Renal cortex interstitium (tissue), 11 donors: ENCODE results near the gene GLI2. TPM values are rescaled to one million over a fixed set of nuclear protein-coding genes. Genes with fewer than 3 reads are reported as not detected.
A peak's percentile ranks its signal among the peaks of the same experiment; 100 is the strongest.

Experiments
- DNase-seq, 11 donors: peaks; one replicate each; pipeline ENCODE4 v3.0.0-alpha.2; 2013; ENCODE audit warnings: low read depth in 9 of 11, low spot score in 4 of 11; ENCODE audit errors: extremely low read depth in 1 of 11
- polyA plus RNA-seq, 3 donors: library from polyadenylated mRNA; unstranded; fragments of 120-200 nt; gene quantifications; one replicate each; pipeline ENCODE4 v1.2.1, GENCODE V29; 2013; ENCODE audit not compliant: insufficient read length in 3 of 3

GLI2 gene
- polyA plus RNA-seq, 3 donors = 11.2 to 16.3 (median 12.8) TPM

DNA sequence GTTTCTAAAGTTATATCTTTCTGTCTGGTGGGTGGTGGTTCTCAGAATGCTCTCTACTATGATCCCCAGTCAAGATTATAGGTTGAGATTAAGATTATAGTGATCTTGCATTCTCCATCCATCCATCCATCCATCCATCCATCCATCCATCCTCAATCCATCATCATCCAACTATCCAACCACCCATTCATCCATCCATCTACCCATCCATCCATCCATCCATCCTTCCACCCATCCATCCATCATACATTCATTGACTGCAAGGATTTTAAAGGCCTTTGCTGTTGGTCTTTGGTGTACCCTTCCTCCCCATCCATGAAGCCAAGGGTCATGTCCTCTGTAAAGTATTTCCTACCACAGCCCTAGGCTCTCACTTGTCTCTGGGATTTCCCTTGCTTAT is 13.1 kb downstream of the GLI2 start:
- DNase-seq = no peak

DNA sequence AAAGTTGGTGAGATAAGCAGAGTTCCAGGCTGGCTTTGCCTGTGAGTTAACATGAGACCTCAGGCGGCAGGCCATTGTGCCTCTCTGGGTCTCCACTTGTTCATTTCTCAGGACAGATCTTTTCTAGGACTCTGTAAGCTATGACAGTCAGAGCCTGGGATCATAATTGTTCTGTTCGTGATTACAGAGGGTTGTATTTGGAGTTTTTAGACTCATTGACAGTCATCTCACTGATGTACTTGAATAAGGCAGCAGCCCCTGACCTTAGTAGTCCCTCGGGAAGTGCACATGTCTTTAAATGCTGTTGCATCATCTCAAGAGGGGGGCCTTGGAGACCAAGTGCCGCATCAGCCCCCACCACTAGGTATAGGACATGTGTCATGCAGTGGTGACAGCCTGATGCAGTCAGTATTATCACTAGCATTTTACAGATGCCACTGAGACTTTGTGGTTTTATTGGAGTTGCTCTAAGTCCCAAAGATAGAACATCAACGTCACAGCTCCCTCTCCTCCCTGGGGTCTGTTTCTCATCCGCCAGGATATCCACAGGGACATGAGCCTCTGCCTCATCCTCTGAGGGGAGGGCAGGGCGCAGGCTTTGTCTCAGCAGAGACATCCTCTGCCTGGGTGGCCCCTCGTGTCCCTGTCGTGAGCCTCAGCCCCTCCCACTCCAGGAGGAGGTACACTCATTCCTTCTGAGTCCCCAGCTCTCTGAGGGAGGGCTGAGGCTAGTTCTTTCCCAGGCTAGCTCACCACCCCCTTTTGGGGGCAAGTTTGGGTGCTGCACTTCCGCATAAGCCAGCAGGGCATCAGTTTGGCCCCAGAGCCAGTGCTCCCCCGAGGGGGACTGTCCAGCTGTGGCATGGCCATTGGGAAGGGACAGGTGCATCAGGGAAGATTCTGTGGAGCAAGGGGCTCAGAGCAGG is 14.1 kb downstream of the GLI2 start:
- no peak for DNase-seq

DNA sequence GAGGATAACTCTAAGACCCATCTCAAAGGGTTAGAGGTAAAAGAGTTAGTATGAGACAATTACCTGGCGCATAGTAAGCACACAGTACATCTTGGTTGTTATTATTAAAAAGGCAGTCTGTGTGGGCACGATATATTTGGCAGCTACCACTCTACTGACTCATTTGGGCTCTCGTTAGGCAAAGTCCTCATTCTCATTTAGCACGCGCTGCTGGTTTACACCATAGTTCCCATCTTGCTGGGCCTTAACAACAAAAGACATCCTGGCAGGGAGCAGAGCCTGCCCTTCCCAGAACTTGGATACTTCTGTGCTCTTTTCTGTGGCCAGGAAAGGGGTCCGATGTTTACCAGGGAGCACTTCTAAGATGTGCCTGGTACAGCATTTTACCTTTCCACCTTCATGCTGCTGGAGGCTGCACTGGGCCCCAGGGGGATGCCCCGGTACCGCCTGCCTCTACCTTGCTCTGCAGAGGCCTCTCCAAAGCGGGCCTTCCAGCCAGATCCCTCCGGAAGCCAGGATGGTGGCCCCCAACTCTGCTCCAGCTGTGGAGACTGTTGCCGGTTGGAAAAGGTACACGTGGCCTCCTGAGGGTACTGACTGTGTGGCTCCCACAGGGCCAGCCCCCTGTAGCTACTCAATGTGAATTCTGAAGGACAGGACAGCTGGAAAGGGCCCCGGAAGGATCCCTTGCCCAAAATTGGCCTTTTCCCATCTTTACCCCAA is 15.0 kb downstream of the GLI2 start:
- DNase-seq = no peak

DNA sequence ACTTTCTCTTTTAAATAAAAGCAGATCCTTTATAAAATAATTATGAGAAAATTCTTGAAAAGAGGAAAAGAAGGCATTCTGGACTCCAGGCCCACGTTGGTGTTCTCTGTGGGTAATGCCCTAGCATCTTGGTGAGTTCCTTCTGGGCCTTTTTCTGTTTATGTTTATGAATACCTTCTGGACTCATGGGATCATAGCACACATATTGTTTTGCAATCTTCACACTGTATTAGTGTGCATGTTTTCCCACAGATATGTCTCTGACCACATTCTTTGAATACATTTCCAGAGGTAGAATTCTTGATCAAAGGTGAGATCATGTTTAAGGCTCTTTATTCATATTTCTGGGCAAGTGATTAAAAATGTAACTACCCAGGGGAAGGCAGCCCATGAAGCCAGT is 15.9 kb downstream of the GLI2 start:
- no peak for DNase-seq

DNA sequence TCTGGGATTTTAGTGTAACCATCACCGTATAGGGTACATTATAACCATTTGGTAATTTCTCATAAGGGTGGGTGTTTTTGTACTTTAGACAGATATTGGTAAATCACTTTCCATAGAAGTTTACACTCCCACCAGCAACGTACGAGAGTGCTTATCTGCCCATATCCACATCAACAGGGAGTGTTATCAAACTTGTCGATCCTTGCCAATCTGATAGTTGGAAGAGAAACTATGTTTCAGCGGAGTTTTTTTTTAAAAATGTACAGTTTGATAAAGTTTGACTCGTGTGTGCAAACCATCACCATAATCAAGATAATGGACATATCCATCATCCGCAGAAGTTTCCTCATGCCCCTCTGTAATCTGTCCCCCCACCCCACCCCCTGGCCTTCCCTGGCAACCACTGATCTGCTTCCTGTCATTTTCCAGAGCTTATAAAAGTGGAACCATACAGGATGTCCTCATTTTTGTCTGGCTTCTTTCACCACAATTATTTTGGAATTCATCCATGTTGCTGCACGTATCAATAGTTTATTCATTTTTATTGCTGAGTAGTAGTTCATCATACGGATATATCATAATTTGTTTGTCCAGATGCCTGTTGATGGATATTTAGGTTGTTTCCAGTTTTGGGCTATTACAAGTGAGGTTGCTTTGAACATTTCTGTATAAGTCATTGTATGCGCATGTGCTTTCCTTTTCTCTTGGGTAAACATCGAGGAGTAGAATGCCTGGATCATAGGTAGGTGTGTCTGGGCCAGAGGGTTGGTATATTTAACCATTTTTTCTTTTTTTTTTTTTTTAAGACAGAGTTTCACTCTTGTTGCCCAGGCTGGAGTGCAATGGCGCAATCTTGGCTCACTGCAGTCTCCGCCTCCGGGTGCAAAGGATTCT is 18.6 kb downstream of the GLI2 start:
- no peak for DNase-seq

DNA sequence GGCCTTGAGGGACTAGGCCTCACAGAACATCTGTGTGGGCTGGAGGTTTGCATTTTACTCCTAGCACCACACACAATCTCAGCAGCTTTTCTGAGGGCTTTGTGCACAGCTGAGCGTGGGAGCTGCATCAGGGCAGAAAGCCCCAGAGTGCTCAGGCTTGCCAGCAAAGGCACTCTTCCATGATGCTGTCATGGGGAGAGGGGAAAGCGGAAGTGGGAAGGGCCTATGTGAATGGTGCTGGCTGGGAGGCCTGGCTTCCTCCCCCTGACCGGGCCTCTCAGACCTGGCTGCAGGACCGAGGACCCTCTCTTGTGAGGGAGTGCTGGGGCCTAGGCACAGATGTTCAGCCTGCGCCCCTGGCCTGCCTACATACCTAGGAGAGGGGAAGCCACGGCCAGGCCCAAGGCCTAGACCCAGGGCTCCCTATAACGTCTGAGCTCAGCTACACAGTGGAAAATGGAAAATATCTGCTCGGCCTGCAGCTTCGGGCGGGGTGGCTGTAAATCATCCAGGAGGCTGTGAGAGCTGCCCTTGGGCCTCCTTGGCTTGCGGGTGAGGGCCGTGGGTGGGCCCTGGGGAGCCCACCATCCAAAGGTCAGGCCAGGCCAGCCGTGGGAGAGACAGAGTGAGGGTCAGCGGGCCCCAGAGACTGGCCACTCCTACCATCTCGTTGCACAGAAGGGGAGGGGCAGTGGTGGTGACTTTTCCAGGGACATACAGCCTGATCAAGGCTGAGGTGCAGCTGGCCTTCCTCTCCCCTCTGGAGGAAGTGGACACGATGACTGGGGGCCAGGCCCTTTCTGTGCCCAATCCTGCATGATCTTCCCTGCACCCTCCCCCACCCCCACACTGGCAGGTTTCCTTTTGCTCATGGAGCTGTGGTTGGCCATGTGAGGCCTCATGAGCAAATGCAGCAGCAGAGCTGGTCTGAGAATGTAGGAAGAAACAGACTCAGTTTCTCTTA is 22.8 kb downstream of the GLI2 start:
- peak in 6 of 11 donors; percentile 78 to 88 (median 84) for DNase-seq

DNA sequence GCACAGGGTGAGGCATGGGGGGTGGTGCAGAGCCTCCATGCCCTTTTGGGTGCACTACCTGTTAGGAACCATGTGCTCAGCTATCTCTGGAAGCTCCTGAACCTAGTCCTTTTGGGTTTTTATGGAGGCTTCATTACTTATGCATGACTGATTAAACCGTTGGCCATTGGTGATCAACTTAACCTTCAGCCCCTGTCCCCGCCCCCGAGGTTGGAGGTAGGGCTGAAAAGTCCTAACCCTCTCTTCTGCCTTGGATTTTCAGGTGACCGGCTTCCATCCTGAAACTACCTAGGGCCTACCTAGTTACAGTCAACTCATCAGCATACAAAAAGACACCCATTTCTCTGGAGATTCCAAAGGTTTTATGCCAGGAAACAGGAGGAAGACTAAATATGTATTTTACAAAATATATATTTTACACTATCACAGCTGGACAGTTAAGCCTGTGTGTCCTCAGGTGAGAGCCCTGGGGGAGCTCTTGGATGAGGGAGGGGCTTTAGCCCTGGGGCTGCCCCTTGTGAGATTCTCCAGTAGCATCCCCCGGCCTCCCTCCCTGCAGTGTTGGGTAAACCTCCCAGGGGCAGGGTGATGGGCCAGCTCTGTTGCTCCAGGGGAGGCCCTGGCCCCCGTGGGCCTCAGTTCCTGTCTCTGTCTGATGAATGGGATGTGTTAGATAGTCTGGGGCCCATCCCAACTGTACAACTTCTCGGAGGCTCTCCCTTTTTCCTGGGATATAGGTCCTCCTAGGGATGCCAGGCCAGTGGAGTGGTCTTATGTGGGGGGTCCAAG is 24.1 kb downstream of the GLI2 start:
- DNase-seq = no peak

DNA sequence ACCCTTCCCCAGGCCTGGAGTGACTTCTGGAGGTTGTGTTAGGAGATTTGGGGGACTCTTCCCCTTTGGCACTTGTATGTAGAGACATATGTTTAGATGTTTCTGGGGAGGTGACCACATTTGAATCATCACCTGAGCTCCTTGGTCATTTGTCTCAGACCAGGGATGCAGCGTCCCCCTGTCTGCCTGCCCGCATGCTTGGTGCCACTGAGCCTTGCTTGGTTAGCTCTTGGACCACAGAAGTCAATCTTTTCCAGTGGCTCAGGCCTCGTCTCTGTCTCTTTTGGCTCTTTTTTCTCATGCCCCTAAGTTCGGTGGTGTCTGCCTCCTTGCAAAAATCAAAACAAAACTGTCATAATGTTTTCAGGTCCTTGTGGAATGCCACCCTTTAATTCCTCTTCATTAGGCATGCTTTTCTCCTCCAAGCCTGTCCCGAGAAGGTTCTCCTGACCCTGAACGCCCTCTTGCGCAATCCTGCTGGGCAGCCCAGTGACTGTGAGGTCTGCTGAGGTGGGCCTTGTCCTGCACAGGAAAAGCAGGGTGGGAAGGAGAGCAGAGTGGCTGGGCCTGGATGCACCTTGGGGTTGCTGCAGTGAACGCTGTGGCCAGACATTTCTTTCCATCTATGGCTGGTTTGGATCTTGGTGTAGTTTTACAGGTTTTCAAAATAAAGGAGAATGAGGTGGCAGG is 24.9 kb downstream of the GLI2 start:
- no peak for DNase-seq

DNA sequence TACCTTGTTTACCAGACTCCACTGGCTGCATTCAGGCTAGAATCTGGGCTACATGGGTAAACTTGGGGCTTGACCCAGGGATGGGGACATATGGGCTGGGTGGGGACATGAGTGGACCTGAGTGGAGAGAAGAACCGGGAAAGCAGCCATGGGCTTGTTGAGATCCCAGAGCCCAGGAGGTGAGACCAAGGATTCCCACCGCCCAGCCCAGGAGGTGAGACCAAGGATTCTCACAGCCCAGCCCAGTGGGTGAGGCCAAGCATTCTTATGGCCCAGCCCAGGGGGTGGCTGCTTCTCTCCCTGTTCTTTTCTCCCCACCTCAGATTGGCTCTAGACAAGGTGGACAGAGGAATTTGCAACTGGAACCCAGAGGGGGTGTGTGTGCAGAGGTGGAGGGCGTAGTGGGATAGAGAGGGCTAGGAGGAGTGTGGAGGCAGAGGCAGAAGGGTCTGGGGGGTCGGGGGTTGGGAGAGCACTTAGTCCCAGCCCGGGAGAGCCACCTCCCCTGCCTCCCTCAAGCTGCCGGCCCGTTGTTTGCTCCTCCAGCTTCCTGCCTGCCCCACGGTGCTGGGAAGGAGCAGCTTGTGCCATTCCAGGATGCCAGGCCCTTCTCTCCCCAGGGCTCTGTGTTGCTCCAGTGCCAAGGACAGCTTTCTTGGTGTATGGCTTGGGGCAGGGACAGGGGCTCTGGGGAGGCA is 25.6 kb downstream of the GLI2 start:
- no peak for DNase-seq

DNA sequence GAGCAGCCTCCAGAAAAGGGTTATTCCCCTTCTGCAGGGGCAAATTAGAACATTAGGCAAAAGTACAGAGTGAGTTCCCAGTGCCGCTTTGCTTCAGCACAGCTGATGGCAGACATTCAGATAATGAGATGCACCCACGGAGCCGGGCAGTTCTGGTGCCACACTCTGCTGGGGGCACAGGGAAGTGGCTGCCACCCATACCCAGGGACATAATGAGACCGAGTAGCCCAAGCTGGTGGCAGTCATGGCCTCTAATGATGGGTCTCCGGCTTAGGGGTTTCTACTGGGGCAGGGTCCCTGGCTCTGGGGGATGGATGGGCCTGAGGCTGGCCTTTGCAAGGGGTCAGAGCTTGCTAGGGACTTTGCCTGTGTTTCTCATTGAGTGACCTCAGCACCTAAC is 26.2 kb downstream of the GLI2 start:
- DNase-seq = no peak

DNA sequence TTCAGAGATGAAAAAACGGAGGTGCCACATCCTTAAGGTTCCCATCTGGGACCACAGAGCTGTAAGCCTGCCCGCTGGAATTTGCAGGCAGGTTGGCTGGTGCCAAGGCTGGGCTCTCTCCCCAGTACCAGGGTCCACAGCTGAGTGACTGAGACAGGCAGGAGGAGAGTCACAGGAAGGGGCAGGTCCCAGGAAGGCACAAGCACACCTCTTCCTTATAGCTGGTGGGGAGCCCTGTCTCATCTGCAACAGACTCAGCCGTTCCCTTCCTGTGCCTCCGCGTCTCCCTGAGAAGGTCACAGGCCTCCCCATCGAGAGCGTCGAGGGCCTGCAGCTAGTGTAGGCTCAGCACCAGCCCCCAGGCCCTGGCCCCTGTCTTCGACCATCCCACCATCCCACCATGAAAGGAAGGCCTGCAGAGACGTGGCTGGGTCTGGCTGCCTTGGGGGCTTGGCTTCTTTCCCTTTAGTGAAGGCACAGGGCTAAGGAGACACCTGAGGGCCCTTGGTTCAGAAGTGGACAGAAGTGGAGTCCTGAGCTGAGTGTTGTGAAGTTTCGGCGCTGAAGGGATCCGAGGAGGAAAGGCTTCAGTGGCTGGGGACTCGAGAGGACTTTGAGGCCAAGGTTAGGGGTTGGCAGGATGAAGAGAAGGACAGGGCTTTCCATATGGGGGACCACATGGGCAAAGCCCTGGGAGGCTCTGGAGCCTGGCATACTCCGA is 26.8 kb downstream of the GLI2 start:
- no peak for DNase-seq

DNA sequence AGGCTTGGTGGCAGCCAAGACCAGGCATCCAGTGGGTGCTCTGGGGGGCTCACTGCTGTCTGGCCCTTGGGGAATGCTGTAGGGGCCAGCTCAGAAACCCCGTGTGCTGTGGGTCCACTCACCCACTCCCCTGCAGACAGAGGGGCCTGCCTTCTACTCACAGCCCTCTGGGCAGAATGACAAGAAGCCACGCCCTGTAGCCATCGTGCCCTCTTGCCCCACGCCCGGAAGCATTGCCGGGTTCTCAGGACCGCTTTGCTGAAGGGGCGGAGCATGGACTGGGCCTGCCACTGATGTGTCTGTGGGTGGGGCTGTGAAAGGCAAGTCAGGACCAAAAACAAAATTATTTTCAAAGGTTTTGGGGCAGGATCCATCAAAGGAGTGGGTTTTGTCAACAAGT is 27.8 kb downstream of the GLI2 start:
- DNase-seq = no peak

DNA sequence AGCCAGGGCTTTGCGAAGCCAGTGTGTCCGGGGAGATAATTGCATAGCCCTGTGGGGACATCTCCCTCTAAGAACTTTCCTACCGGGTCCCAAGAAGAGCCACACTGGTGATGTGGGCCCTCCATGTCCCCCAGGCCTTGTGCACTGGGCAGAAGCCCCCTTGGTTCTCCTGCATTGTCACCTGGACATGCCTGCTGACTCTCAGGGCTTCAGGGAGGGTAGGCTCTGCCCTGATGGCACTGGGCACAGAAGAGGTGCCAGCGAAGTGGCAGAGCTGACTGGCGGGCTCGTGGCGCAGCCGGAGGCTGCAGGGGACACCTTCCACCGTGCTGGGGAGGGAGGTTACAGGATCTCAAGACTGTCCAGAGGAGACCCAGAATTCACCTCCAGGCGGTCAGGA is 28.3 kb downstream of the GLI2 start:
- no peak for DNase-seq

DNA sequence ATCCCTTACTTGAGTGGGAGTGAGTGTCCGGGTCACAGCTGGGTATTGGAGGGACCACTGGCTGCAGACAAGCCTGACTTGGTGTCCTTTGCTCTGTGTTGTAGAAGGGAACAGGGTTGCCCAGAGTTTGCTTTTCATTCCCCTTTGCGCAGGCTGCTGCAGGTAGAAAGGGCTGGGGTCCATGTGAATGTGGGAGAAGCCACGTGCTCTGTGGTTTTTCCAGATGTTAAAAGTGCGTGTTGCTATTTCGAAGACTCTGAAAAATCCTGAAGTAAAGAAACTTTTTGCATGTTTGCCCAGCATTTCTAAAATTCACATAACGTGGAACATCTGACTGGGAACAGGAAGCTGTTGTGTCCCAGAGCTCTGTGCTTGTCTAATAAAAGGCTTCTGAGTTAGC is 28.8 kb downstream of the GLI2 start:
- no peak for DNase-seq

DNA sequence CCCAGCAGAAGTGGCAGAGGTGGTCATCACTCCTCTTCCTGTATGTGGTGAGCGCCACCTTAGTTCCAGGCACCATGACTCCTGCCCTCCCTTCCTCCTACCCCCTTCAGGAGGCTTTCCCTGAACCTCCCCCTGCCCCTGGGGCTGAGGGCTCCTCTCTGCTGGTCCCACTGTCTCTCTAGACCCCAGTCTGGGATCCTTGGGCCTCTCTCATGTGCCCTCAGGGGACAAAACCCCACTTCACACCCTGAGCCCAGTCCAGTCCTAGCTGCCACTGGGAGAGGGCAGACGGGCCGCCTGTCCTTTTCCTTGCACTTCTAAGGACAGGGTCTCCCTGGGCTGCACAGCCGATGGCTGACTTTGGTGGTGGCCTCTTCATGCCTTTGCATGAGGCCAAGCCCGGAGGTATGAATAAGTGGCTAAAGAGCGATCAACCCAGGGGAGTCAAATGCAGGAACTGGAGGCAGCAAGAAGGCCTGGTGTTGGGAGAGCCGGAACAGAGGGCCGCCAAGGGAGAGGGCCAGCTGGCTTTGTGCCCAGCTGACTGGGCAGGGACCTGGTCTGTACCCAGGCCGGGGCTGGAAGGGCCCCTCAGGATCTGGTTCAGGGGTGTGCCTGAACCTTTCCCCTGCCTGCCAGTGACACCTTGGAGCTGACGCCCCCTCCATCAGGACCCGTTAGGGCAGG is 29.5 kb downstream of the GLI2 start:
- no peak for DNase-seq
